Testis (tissue), 3 donors: ENCODE data around the gene ABO. TPM values are rescaled to one million over a fixed set of nuclear protein-coding genes. Genes with fewer than 3 reads are reported as not detected.
"Not testable (repeated sequence)": the region's sequence is repeated elsewhere in the genome, so short reads cannot be mapped to it uniquely, and the experiment has no call there.

Experiments
- DNase-seq: peaks from one replicate; pipeline ENCODE4 v3.0.0-alpha.2; 2019
- H3K27ac ChIP-seq, 2 donors: fragments of 200-600 bp; sonication (generic); one replicate each; pipeline ENCODE4 v1.5.1; 2019
- H3K27me3 ChIP-seq: fragments of 200-600 bp; sonication (generic); one replicate; pipeline ENCODE4 v1.5.1; 2019
- H3K36me3 ChIP-seq: fragments of 200-600 bp; sonication (generic); one replicate; pipeline ENCODE4 v1.5.1; 2017; ENCODE audit warnings: low read depth; ENCODE audit errors: missing control alignments
- H3K4me1 ChIP-seq: fragments of 200-600 bp; sonication (generic); one replicate; pipeline ENCODE4 v1.5.1; 2019
- H3K4me3 ChIP-seq, 2 donors: fragments of 200-600 bp; sonication (generic); one replicate each; pipeline ENCODE4 v1.5.1; 2017 to 2019
- H3K9me3 ChIP-seq: fragments of 200-600 bp; sonication (generic); one replicate; pipeline ENCODE4 v1.5.1; 2017
- CTCF ChIP-seq, 3 experiments: fragments of 450-650 bp in 2 of 3; fragments of 200-600 bp in 1 of 3; sonication (generic) in 1 of 3; IDR thresholded peaks; one replicate each; pipeline ENCODE4 v1.5.1; 2016 to 2019; ENCODE audit warnings: antibody characterized with exemption in 3 of 3, mild to moderate bottlenecking in 2 of 3, moderate library complexity in 1 of 3
- POLR2A ChIP-seq: fragments of 450-650 bp; IDR thresholded peaks from one replicate; pipeline ENCODE4 v1.6.1; 2017; ENCODE audit warnings: antibody characterized with exemption, mild to moderate bottlenecking, moderate library complexity
- WGBS, 2 donors: methylation state at CpG; one replicate each; pipeline ENCODE4 v1.1.5; 2018; 5-methylcytosine and 5-hydroxymethylcytosine counted together
- intact Hi-C: fragments of 100-400 bp; cut with DNase I; formaldehyde crosslinking; loops from one replicate; pipeline ENCODE4 v1.15.1; 2023; ENCODE audit warnings: low total_unique reads
- polyA plus RNA-seq: library from polyadenylated mRNA; stranded (reverse); fragments of 350-450 nt; fragmentation: Illumina TruSeq; extraction: RNeasy Lipid Tissue Mini Kit (QIAGEN cat#74804); gene quantifications from one replicate; pipeline ENCODE4 v1.2.3, GENCODE V29; 2014; ENCODE audit warnings: low read depth, low replicate concordance; ENCODE audit not compliant: insufficient read depth
- total RNA-seq, 2 donors: library from RNA; depleted of rRNA; stranded (reverse); fragments of >200 nt; gene quantifications; one replicate each; pipeline ENCODE4 v1.2.3, GENCODE V29; 2016

ABO gene
- total and polyA plus RNA-seq, 3 donors from 2014 or later: 10.4 to 31.1 (median 25.6) TPM

DNA sequence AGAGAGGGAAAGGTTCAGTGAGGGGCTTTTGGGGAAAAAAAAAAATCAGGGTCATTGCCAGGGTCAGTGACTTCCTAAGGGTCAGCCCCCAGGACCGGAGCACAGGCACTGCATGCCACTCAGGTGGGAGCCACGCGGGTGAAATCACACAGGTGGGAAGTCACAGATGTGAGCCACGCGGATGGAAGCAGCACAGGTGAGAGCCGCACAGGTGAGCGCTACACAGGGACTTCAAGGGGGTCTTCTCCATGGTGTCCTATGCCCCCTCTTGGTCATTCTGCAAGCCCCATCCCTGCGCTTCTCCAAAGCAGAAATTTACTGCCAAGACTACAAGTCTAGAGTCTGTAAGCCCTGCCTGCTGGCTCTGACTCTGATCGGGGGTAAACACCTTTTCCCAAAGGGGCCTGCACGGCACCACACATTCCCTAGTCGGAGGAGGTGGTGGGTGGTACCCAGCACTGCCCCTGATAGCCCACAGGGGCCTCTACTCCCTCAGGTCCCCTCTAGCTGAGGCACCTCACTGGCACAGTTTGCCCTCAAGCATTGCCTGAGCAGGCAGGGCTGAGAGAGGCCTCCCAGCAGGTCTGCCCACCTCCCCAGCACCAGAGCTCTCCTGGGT, 47.6 kb downstream of the ABO start:
- Histone ChIP-seq H3K36me3 (no peaks in the 10 kb centered on the region), H3K4me1 (no peaks in the 10 kb centered on the region), H3K27ac (no peak overlapping the region), H3K4me3 (no peak overlapping the region), H3K9me3 (no peaks in the 10 kb centered on the region), H3K27me3 (no peaks in the 10 kb centered on the region)
- DNase-seq: no peak
- intact Hi-C loops: no loop called here
- WGBS, 2 donors: 81 to 88% methylated on average over 9 to 11 of the region's 11 CpGs
- TF ChIP-seq CTCF (IDR thresholded peaks at IDR 0.05): no peak
- no peak for TF ChIP-seq POLR2A

- peak; percentile 6 for DNase-seq
- no peaks in the 10 kb centered on the region for H3K36me3 ChIP-seq
- H3K9me3 ChIP-seq: no peaks in the 10 kb centered on the region
- TF ChIP-seq CTCF (IDR thresholded peaks at IDR 0.05): no peak
- no peak for TF ChIP-seq POLR2A
- intact Hi-C loops: no loop called here
- H3K27me3 ChIP-seq: no peaks in the 10 kb centered on the region
- H3K27ac ChIP-seq: no peak overlapping the region
- WGBS, 2 donors: 75 to 77% methylated on average over 16 to 25 of the region's 25 CpGs
- no peaks in the 10 kb centered on the region for H3K4me1 ChIP-seq
- no peak overlapping the region for H3K4me3 ChIP-seq
Measured at GRCh38 chr9:133226219-133227171, 48.5 kb downstream of the ABO start.

DNA sequence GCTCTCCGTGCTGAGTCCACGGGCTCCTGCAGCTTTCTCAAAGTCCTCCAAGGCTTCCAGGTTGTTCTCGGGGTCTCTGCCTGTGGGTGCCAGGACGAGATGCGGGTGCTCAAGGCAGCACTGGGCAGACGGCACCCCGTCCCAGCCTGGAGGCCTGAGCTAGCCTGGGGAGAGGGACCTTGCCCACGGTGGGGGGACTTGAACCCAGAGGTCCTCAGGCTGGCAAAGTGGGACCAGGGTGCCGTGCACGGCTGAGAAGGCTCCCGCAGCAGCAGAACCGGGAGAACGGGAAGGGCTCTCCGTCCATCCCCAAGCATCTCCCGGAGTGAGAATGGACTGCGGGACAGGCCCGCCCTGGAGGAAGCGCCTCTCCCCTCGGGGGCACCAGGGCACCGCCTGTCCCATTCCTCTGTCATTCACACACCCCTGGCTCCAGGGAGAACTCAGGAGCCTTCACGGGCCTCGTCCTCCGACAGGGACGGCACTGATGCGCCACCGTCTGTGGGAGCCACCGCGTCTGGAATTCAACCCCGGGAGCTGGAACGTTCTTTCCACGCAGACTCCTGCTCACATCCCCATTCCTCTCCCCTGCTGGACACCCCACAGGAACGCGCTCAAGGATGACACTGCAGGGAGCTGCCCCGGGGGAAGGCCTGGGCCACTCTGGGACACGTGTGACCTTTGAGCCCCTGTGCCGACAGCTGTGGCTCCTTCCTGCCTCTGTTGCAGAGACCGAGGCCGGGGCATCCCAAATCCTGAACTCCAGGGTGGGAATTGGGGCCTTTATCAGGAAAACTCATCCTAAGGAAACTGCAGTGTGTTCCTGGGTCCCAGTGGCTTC, 49.6 kb downstream of the ABO start:
- WGBS, 2 donors: 76 to 86% methylated on average over 23 to 34 of the region's 38 CpGs
- no peaks in the 10 kb centered on the region for H3K36me3 ChIP-seq
- no peaks in the 10 kb centered on the region for H3K9me3 ChIP-seq
- intact Hi-C loops: no loop called here
- DNase-seq: peak; percentile 8
- H3K27me3 ChIP-seq: no peaks in the 10 kb centered on the region
- H3K4me3 ChIP-seq: no peak overlapping the region
- H3K4me1 ChIP-seq: no peaks in the 10 kb centered on the region
- TF ChIP-seq CTCF (IDR thresholded peaks at IDR 0.05): no peak
- TF ChIP-seq POLR2A: no peak
- H3K27ac ChIP-seq: no peak overlapping the region

DNA sequence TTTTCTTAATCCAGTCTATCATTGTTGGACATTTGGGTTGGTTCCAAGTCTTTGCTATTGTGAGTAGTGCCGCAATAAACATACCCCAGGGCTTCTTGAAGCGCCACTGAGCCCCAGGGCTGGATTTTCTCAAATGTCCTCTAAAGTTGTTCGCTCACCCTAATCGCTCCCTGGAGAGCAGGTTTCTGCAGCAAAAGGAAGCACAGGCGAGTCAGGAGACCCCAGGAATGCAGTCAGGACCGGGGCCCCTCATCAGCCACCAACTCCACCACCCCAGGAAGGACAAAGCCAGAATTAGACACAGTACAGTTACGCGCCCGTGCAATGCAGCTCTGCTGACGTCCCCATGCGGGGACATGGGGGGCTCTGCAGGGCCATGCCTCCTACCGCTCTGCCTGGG, 50.2 kb downstream of the ABO start:
- intact Hi-C loops: no loop called here
- no peaks in the 10 kb centered on the region for H3K36me3 ChIP-seq
- no peak overlapping the region for H3K27ac ChIP-seq
- H3K4me1 ChIP-seq: no peaks in the 10 kb centered on the region
- no peak for TF ChIP-seq CTCF (IDR thresholded peaks at IDR 0.05)
- 92 to 96% methylated on average over 11 to 12 of the region's 12 CpGs for WGBS, 2 donors
- DNase-seq: no peak
- H3K9me3 ChIP-seq: no peaks in the 10 kb centered on the region
- H3K27me3 ChIP-seq: no peaks in the 10 kb centered on the region
- no peak overlapping the region for H3K4me3 ChIP-seq

DNA sequence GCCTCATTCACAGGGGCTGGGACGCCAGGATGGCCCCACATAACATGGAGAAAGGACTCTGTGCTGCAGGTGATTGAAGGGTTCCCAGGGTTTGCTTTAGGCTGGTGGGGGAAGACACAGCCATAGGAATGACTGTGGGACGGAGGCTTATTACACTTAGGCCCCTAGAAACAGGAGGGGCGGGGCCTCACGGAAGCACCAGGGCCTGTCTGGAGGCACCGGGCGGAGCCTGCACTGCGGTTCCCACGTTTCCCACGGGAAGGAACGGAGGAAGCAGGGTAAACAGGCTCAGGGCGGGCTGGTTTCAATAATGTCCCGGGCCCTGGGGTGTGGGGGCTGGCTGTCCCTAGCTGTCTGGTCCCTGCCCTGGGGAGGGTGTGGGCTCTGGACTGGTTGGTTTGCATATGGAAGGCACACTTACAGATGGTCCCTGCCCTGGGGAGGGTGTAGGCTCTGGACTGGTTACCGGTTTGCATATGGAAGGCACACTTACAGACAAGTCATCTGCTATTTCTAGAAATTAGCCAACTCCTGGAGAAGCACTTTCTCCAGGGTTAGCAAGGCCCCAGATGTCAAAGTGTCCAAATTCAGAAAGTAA, 51.7 kb downstream of the ABO start:
- H3K4me3 ChIP-seq, H3K4me1 ChIP-seq, intact Hi-C loops, H3K36me3 ChIP-seq, H3K9me3 ChIP-seq, H3K27ac ChIP-seq, H3K27me3 ChIP-seq: not testable (repeated sequence)
- 68 to 71% methylated on average over 13 of the region's 13 CpGs for WGBS, 2 donors
- peak; percentile 4 for DNase-seq

DNA sequence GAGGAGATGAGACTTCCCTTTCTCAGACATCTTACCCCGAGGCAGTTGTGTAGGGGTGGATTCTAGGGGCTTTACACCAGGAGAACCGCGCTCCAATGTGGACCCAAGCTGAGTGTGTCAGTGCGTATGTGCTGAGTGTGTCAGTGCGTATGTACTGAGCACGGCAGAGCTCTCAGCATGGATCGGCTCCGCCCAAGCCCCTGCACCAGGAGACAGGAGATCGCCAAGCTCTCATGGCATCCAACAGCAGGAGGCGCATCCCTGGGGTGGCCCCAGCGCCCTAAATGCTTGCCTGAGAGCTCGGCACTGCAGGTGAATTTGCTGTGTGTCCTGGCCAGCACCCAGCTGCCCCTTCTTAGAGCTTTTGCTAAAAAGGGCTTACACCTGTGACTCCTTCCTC, 53.0 kb downstream of the ABO start:
- H3K27ac ChIP-seq, H3K9me3 ChIP-seq, H3K27me3 ChIP-seq, H3K4me1 ChIP-seq, intact Hi-C loops, H3K4me3 ChIP-seq, H3K36me3 ChIP-seq: not testable (repeated sequence)
- peak; percentile 5 for DNase-seq
- 73 to 84% methylated on average over 5 to 12 of the region's 12 CpGs for WGBS, 2 donors
